Tibial nerve (tissue), 4 donors: ENCODE data around the gene GDA. TPM values are rescaled to one million over a fixed set of nuclear protein-coding genes. Genes with fewer than 3 reads are reported as not detected.

Source experiments
- DNase-seq, 2 donors: peaks; one replicate each; pipeline ENCODE4 v3.0.0-alpha.2; 2019; ENCODE audit warnings: low spot score in 2 of 2
- H3K27ac ChIP-seq, 4 donors: fragments of 200-600 bp; sonication (generic) in 3 of 4; one replicate each; pipeline ENCODE4 v1.5.1; 2017 to 2019; ENCODE audit warnings: mild to moderate bottlenecking in 1 of 4
- H3K27me3 ChIP-seq, 2 donors: fragments of 200-600 bp; sonication (generic) in 1 of 2; one replicate each; pipeline versions ENCODE4 v1.5.1 to v1.6.0; 2017 to 2019
- H3K36me3 ChIP-seq, 3 donors: fragments of 200-600 bp; sonication (generic); one replicate each; pipeline ENCODE4 v1.5.1; 2018 to 2019
- H3K4me1 ChIP-seq, 4 donors: fragments of 200-600 bp; sonication (generic) in 3 of 4; one replicate each; pipeline ENCODE4 v1.5.1; 2017 to 2019
- H3K4me3 ChIP-seq, 4 donors: fragments of 200-600 bp; sonication (generic) in 3 of 4; one replicate each; pipeline ENCODE4 v1.5.1; 2017 to 2019; ENCODE audit warnings: mild to moderate bottlenecking in 1 of 4, moderate library complexity in 1 of 4
- H3K9me3 ChIP-seq, 4 donors: fragments of 200-600 bp; sonication (generic) in 3 of 4; one replicate each; pipeline ENCODE4 v1.5.1; 2017 to 2019
- EP300 ChIP-seq, 2 donors: sonication (generic); formaldehyde crosslinking; IDR thresholded peaks; one replicate each; pipeline ENCODE4 v1.6.1; 2017; ENCODE audit warnings: antibody characterized with exemption in 2 of 2, mild to moderate bottlenecking in 1 of 2
- POLR2A ChIP-seq, 2 donors: fragments of 450-650 bp; IDR thresholded peaks; one replicate each; pipeline ENCODE4 v1.6.1; 2017; ENCODE audit warnings: antibody characterized with exemption in 2 of 2, mild to moderate bottlenecking in 2 of 2, moderate library complexity in 2 of 2
- WGBS, 2 donors: methylation state at CpG; one replicate each; pipeline ENCODE4 v1.1.5; 2018; 5-methylcytosine and 5-hydroxymethylcytosine counted together
- small RNA-seq: library from RNA; depleted of rRNA; stranded (forward); fragments of <200 nt; gene quantifications from one replicate; pipeline ENCODE3, GENCODE V24; 2016
- total RNA-seq, 4 donors: library from RNA; depleted of rRNA; stranded (reverse); fragments of >200 nt; gene quantifications; one replicate each; pipeline ENCODE4 v1.1.0, GENCODE V29; 2016
- TF ChIP-seq, protein P1 (sequence below), 5 experiments: fragments of 200-600 bp in 3 of 5; fragments of 450-650 bp in 2 of 5; sonication (generic) in 3 of 5; IDR thresholded peaks; one replicate each; pipeline ENCODE4 v1.5.1; 2016 to 2019; ENCODE audit warnings: antibody characterized with exemption in 5 of 5, mild to moderate bottlenecking in 3 of 5, moderate library complexity in 2 of 5

Gene GDA
- total RNA-seq, 4 donors from 2014 or later = 1.0 to 1.3 TPM; not detected in 2

DNA sequence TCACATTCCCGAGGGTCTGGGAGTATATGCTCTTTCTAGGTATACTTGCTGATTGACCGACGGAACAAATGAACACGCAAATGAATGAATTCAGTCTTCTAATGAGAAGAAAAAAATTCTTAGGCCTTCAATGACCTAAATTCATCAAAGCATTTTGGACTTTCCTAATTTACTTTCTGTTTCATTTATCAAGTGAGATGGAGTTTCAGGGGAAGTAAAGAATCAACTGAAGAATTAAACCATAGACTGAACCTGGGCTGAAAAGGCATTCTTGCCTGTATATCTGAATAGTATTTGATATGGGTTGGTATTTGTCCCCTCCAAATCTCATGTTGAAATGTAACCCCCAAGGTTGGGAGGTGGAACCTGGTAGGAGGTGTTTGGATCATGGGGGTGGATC is 151.6 kb downstream of the GDA start:
- H3K4me1 ChIP-seq = peaks cover 0 to 22% (median 5%) of the 10 kb centered on the region in 4 donors
- TF ChIP-seq, protein P1, sequence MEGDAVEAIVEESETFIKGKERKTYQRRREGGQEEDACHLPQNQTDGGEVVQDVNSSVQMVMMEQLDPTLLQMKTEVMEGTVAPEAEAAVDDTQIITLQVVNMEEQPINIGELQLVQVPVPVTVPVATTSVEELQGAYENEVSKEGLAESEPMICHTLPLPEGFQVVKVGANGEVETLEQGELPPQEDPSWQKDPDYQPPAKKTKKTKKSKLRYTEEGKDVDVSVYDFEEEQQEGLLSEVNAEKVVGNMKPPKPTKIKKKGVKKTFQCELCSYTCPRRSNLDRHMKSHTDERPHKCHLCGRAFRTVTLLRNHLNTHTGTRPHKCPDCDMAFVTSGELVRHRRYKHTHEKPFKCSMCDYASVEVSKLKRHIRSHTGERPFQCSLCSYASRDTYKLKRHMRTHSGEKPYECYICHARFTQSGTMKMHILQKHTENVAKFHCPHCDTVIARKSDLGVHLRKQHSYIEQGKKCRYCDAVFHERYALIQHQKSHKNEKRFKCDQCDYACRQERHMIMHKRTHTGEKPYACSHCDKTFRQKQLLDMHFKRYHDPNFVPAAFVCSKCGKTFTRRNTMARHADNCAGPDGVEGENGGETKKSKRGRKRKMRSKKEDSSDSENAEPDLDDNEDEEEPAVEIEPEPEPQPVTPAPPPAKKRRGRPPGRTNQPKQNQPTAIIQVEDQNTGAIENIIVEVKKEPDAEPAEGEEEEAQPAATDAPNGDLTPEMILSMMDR (IDR thresholded peaks at IDR 0.05) = no peak
- TF ChIP-seq EP300 (IDR thresholded peaks at IDR 0.05) (no peak), POLR2A (IDR thresholded peaks at IDR 0.05) (no peak)
- no peaks in the 10 kb centered on the region for H3K9me3 ChIP-seq
- no peak for DNase-seq
- H3K4me3 ChIP-seq = no peak overlapping the region
- H3K27me3 ChIP-seq = no peaks in the 10 kb centered on the region
- H3K36me3 ChIP-seq = no peaks in the 10 kb centered on the region
- no peak overlapping the region for H3K27ac ChIP-seq
- 93 to 94% methylated on average over 4 of the region's 4 CpGs for WGBS, 2 donors

Small RNA genes within 50 kb of the gene (small RNA-seq; reads per million reads assigned to genes)
- gene RNA5SP285 = not detected

Other genes with a start within 250 kb of the GDA start
- 10 to 100 TPM; 10.5 to 23.8 (median 18.3) TPM for gene ABHD17B, start 238.2 kb upstream of the GDA start, total RNA-seq
- 10 to 100 TPM; 12.3 to 18.4 (median 16.0) TPM for gene C9orf85, start 237.8 kb upstream of the GDA start, total RNA-seq
- not detected for gene C9orf57, start 88.8 kb upstream of the GDA start, total RNA-seq
- gene ZFAND5, start 215.8 kb downstream of the GDA start, total RNA-seq = 1,000 to 10,000 TPM in 3 of 4 donors, 100 to 1,000 TPM in 1; 907 to 1,573 (median 1,091) TPM